GM18868 (cell line): Measurements from ENCODE around the gene FRRS1.

Source experiments
- ATAC-seq: cut with Tn5 transposase; IDR thresholded peaks from one replicate; pipeline ENCODE4 v1.9.1; 2021; ENCODE audit warnings: mild to moderate bottlenecking, moderate library complexity; ENCODE audit not compliant: unreplicated experiment

FRRS1 gene

GRCh38 chr1:99735852-99736251 lies 30.6 kb downstream of the FRRS1 start:
- no peak for ATAC-seq

GRCh38 chr1:99731384-99731783 lies 35.1 kb downstream of the FRRS1 start:
- no peak for ATAC-seq

- peak; percentile 56 for ATAC-seq
These were observed 37.8 kb downstream of the FRRS1 start for GRCh38 chr1:99728494-99729235.

GRCh38 chr1:99727575-99728185 lies 38.8 kb downstream of the FRRS1 start:
- ATAC-seq = no peak

GRCh38 chr1:99726818-99727217 lies 39.6 kb downstream of the FRRS1 start:
- no peak for ATAC-seq

GRCh38 chr1:99726407-99726806 lies 40.0 kb downstream of the FRRS1 start:
- ATAC-seq = no peak

GRCh38 chr1:99725996-99726395 lies 40.4 kb downstream of the FRRS1 start:
- no peak for ATAC-seq

- ATAC-seq = no peak
These were observed 43.2 kb downstream of the FRRS1 start for GRCh38 chr1:99723251-99723650.

- ATAC-seq = no peak
These were observed 49.4 kb downstream of the FRRS1 start for GRCh38 chr1:99717005-99717404.

- ATAC-seq = no peak
These were observed 53.4 kb downstream of the FRRS1 start for GRCh38 chr1:99713006-99713405.

GRCh38 chr1:99710994-99711393 lies 55.4 kb downstream of the FRRS1 start:
- ATAC-seq = no peak

- peak; percentile 92 for ATAC-seq
These were observed 58.8 kb downstream of the FRRS1 start for GRCh38 chr1:99707535-99708142.

- no peak for ATAC-seq
These were observed 61.0 kb downstream of the FRRS1 start for GRCh38 chr1:99705385-99705784.

- ATAC-seq = no peak
These were observed 62.0 kb downstream of the FRRS1 start for GRCh38 chr1:99704356-99704816.

GRCh38 chr1:99702221-99702620 lies 64.2 kb downstream of the FRRS1 start:
- no peak for ATAC-seq

GRCh38 chr1:99700020-99700419 lies 66.4 kb downstream of the FRRS1 start:
- no peak for ATAC-seq

GRCh38 chr1:99697580-99697979 lies 68.9 kb downstream of the FRRS1 start:
- ATAC-seq = no peak

GRCh38 chr1:99696616-99697015 lies 69.8 kb downstream of the FRRS1 start:
- no peak for ATAC-seq

- no peak for ATAC-seq
These were observed 75.3 kb downstream of the FRRS1 start for GRCh38 chr1:99691175-99691574.

GRCh38 chr1:99685516-99686180 lies 80.8 kb downstream of the FRRS1 start:
- ATAC-seq = peak; percentile 97

- ATAC-seq = no peak
These were observed 84.1 kb downstream of the FRRS1 start for GRCh38 chr1:99682291-99682751.
